ENCODE results near the gene SH3PXD2B. TPM values are rescaled to one million over a fixed set of nuclear protein-coding genes. Genes with fewer than 3 reads are reported as not detected.

Gene SH3PXD2B
- total RNA-seq, 1 donor from 2014 or later: 60.8 TPM

GRCh38 chr5:172285226-172286143 lies 168.8 kb downstream of the SH3PXD2B start:
- Histone ChIP-seq H3K9me3 (no peaks in the 10 kb centered on the region), H3K27ac (peak overlapping the region in 1 of 2 donors; percentile 97), H3K36me3 (no peaks in the 10 kb centered on the region), H3K4me3 (peak overlapping the region in 1 of 2 donors; percentile 98), H3K4me1 (peaks cover 6 to 23% of the 10 kb centered on the region in 2 donors), H3K27me3 (no peaks in the 10 kb centered on the region)
- TF ChIP-seq CTCF (IDR thresholded peaks at IDR 0.05): no peak
- intact Hi-C loops (cut with DNase I): loop anchor here (2.0 to 10.0 kb wide), 5 partner anchors 179 to 1329 kb away; partner anchors contain the start of genes BNIP1, BOD1 and FBXW11
- no peak for DNase-seq (ENCODE audit: low spot score in 2 of 2)

- TF ChIP-seq CTCF (IDR thresholded peaks at IDR 0.05): no peak
- Histone ChIP-seq H3K27me3 (no peaks in the 10 kb centered on the region), H3K27ac (peak overlapping the region; percentile 85 to 97), H3K4me1 (peaks cover 6 to 23% of the 10 kb centered on the region in 2 donors), H3K4me3 (peak overlapping the region; percentile 86 to 98), H3K9me3 (no peaks in the 10 kb centered on the region), H3K36me3 (no peaks in the 10 kb centered on the region)
- no peak for DNase-seq (ENCODE audit: low spot score in 2 of 2)
- intact Hi-C loops (cut with DNase I): loop anchor here (2.0 to 10.0 kb wide), 11 partner anchors 38 to 1330 kb away; partner anchors contain the start of genes BNIP1, BOD1, CREBRF and FBXW11
These were observed 169.7 kb downstream of the SH3PXD2B start for GRCh38 chr5:172284611-172284980.

GRCh38 chr5:172283862-172284610 lies 170.3 kb downstream of the SH3PXD2B start:
- intact Hi-C loops (cut with DNase I): loop anchor here (1.0 to 10.0 kb wide), 12 partner anchors 38 to 1331 kb away; partner anchors contain the start of genes BNIP1, BOD1, CREBRF and FBXW11
- Histone ChIP-seq H3K27me3 (no peaks in the 10 kb centered on the region), H3K9me3 (no peaks in the 10 kb centered on the region), H3K4me1 (peaks cover 6 to 23% of the 10 kb centered on the region in 2 donors), H3K27ac (peak overlapping the region; percentile 85 to 97), H3K4me3 (peak overlapping the region; percentile 86 to 98), H3K36me3 (no peaks in the 10 kb centered on the region)
- peak; percentile 19 to 86 for DNase-seq (ENCODE audit: low spot score in 2 of 2)
- no peak for TF ChIP-seq CTCF (IDR thresholded peaks at IDR 0.05)

GRCh38 chr5:172283020-172283861 lies 171.1 kb downstream of the SH3PXD2B start, which contains the start of gene UBTD2:
Gene UBTD2, minus strand, starts transcription at chr5:172283764. Its CDS starts 99 bp downstream, at chr5:172283665.
- H3K27me3 ChIP-seq: no peaks in the 10 kb centered on the region
- peak within 1 kb of the TSS; percentile 88 to 97 for H3K27ac ChIP-seq
- peak in 1 of 2 donors; percentile 91 for DNase-seq (ENCODE audit: low spot score in 2 of 2)
- H3K4me3 ChIP-seq: peak within 1 kb of the TSS; percentile 86 to 98
- H3K4me1 ChIP-seq: peaks cover 6 to 23% of the 10 kb centered on the region in 2 donors
- intact Hi-C loops (cut with DNase I): loop anchor here (1.0 to 10.0 kb wide), 10 partner anchors 39 to 1332 kb away; partner anchors contain the start of genes BNIP1, BOD1, CREBRF and NPM1
- no peaks in the 10 kb centered on the region for H3K9me3 ChIP-seq
- H3K36me3 ChIP-seq: no peaks in the 10 kb centered on the region
- TF ChIP-seq CTCF (IDR thresholded peaks at IDR 0.05): peak in 2 of 3 experiments; percentile 26 to 61
